GM12878 (cell line): Measurements from ENCODE around the gene USP34. TPM values are rescaled to one million over a fixed set of nuclear protein-coding genes. Genes with fewer than 3 reads are reported as not detected.

ENCODE experiments used
- ATAC-seq: fragments of 200-7000 bp; cut with Tn5 transposase; 3 replicates; pipeline ENCODE4 v1.9.1; 2020; ENCODE audit warnings: mild to moderate bottlenecking, moderate library complexity
- BruUV-seq: library from RNA; stranded (reverse); fragments of 400-500 nt; replicated peaks from 2 replicates; lab custom pipeline; 2021; lab: Mats Ljungman, UMichigan
- CTCF ChIA-PET: fragments of 300-600 bp; sonication (Branson Sonifier 250); formaldehyde crosslinking; extraction: SDS; loops from one replicate; lab custom pipeline; 2021; ENCODE audit warnings: inconsistent platforms; lab: Yijun Ruan, JAX
- POLR2A ChIA-PET: fragments of 350-600 bp; formaldehyde crosslinking; extraction: SDS; loops from one replicate; lab custom pipeline; 2021; ENCODE audit warnings: inconsistent platforms; lab: Charles Lee
- RAD21 ChIA-PET: fragments of 300-600 bp; sonication (Branson Sonifier 250); formaldehyde crosslinking; loops from one replicate; lab custom pipeline; 2023; ENCODE audit warnings: antibody characterized with exemption; ENCODE audit not compliant: unreplicated experiment; lab: Charles Lee
- SMC1A ChIA-PET: fragments of 300-600 bp; sonication (Branson Sonifier 250); formaldehyde crosslinking; loops from one replicate; lab custom pipeline; 2023; ENCODE audit not compliant: unreplicated experiment, uncharacterized antibody; lab: Charles Lee
- DNase-seq: peaks from one replicate; pipeline ENCODE4 v3.0.0-alpha.2; 2011; ENCODE audit warnings: low read depth, low spot score
- FAIRE-seq: peaks from 3 replicates; lab custom pipeline; 2011; peaks lifted over from hg19 to GRCh38; lab: Jason Lieb, UNC
- H2AFZ ChIP-seq: 2 replicates; pipeline ENCODE4 v1.6.0; 2011; ENCODE audit warnings: low read depth, low read length, control low read depth; ENCODE audit not compliant: control insufficient read depth
- H3K27ac ChIP-seq: 2 replicates; pipeline ENCODE4 v1.5.1; 2011; ENCODE audit warnings: control low read depth; ENCODE audit not compliant: control insufficient read depth, insufficient read depth
- H3K27me3 ChIP-seq, 2 experiments: replicated peaks in 1 of 2; 2 replicates each; pipeline versions ENCODE4 v1.6.0 to v1.6.1; 2011; ENCODE audit warnings: low read length in 1 of 2; ENCODE audit not compliant: control insufficient read depth in 2 of 2, insufficient read depth in 2 of 2
- H3K36me3 ChIP-seq, 2 experiments: 2 replicates each; pipeline ENCODE4 v1.5.1; 2011; ENCODE audit warnings: low read length in 1 of 2; ENCODE audit not compliant: control insufficient read depth in 2 of 2, insufficient read depth in 2 of 2
- H3K4me1 ChIP-seq: 2 replicates; pipeline ENCODE4 v1.6.1; 2011; ENCODE audit warnings: mild to moderate bottlenecking, low read length, moderate library complexity, mixed read lengths; ENCODE audit not compliant: control insufficient read depth, insufficient read depth
- H3K4me2 ChIP-seq: 2 replicates; pipeline ENCODE4 v1.6.0; 2011; ENCODE audit warnings: control low read depth; ENCODE audit not compliant: control insufficient read depth, insufficient read depth
- H3K4me3 ChIP-seq: fragments of 200-600 bp; sonication (generic); 2 replicates; pipeline ENCODE4 v1.5.1; 2016
- H3K79me2 ChIP-seq: 2 replicates; pipeline ENCODE4 v1.6.0; 2011; ENCODE audit warnings: low read length; ENCODE audit not compliant: control insufficient read depth, insufficient read depth
- H3K9ac ChIP-seq: 2 replicates; pipeline ENCODE4 v1.8.0; 2011; ENCODE audit warnings: low read length, control low read depth, mixed read lengths; ENCODE audit not compliant: control insufficient read depth, insufficient read depth
- H3K9me3 ChIP-seq: replicated peaks from 3 replicates; pipeline ENCODE4 v1.5.1; 2011; ENCODE audit warnings: mild to moderate bottlenecking, low read length; ENCODE audit not compliant: control insufficient read depth, insufficient read depth
- H4K20me1 ChIP-seq: 2 replicates; pipeline ENCODE4 v1.6.0; 2011; ENCODE audit not compliant: control insufficient read depth, insufficient read depth
- BCL11A ChIP-seq: IDR thresholded peaks from 2 replicates; pipeline ENCODE4 v1.6.1; 2011; ENCODE audit warnings: low read depth, low read length
- CBX3 ChIP-seq: fragments of 200-600 bp; sonication (generic); IDR thresholded peaks from 2 replicates; pipeline ENCODE4 v1.6.1; 2016; ENCODE audit warnings: low read depth, borderline replicate concordance
- CREM ChIP-seq: IDR thresholded peaks from 2 replicates; pipeline ENCODE4 v1.6.1; 2014; ENCODE audit warnings: antibody characterized with exemption, low read depth
- EGR1 ChIP-seq, 2 experiments: IDR thresholded peaks; 1 replicate in 1 of 2; 2 replicates in 1 of 2; pipeline ENCODE4 v1.6.1; 2011 to 2012; ENCODE audit warnings: low read depth in 2 of 2, low read length in 2 of 2, borderline replicate concordance in 1 of 2, mild to moderate bottlenecking in 1 of 2, moderate library complexity in 1 of 2
- FOXK2 ChIP-seq: fragments of 450-650 bp; IDR thresholded peaks from 2 replicates; pipeline ENCODE4 v1.6.1; 2017; ENCODE audit warnings: mild to moderate bottlenecking, moderate library complexity
- JUND ChIP-seq: IDR thresholded peaks from 2 replicates; pipeline ENCODE4 v1.6.1; 2012; ENCODE audit warnings: low read depth, mild to moderate bottlenecking, low read length, improper control_type of control experiment, moderate library complexity
- NKRF ChIP-seq: fragments of 450-650 bp; conservative IDR thresholded peaks from 2 replicates; pipeline ENCODE4 v1.6.1; 2017; ENCODE audit warnings: mild to moderate bottlenecking, moderate library complexity
- PAX5 ChIP-seq: IDR thresholded peaks from 2 replicates; pipeline ENCODE4 v1.6.1; 2011; ENCODE audit warnings: low read depth, low read length, borderline replicate concordance
- POLR2AphosphoS5 ChIP-seq: IDR thresholded peaks from 2 replicates; pipeline ENCODE4 v1.6.1; 2011; ENCODE audit warnings: mild to moderate bottlenecking, low read length, inconsistent platforms
- SMARCA5 ChIP-seq: fragments of 450-650 bp; IDR thresholded peaks from 2 replicates; pipeline ENCODE4 v1.6.1; 2017; ENCODE audit warnings: mild to moderate bottlenecking
- ZNF622 ChIP-seq: fragments of 450-650 bp; IDR thresholded peaks from 2 replicates; pipeline ENCODE4 v1.6.1; 2017; ENCODE audit warnings: mild to moderate bottlenecking, inconsistent platforms
- ZZZ3 ChIP-seq: IDR thresholded peaks from 2 replicates; pipeline ENCODE4 v1.6.1; 2011; ENCODE audit warnings: low read depth; ENCODE audit not compliant: control insufficient read depth, insufficient read length
- WGBS: methylation state at CpG from one replicate; pipeline ENCODE4 v1.1.6; 2016; ENCODE audit warnings: low lambda C conversion rate; ENCODE audit not compliant: insufficient replicate concordance, insufficient coverage; ENCODE audit errors: missing lambda C conversion rate; 5-methylcytosine and 5-hydroxymethylcytosine counted together
- in situ Hi-C: fragments of 300-500 bp; cut with MboI; formaldehyde crosslinking; loops from 9 replicates; pipeline ENCODE4 v1.14.3; 2018; ENCODE audit warnings: mixed read lengths
- intact Hi-C: fragments of 100-400 bp; cut with micrococcal nuclease; formaldehyde crosslinking; loops from one replicate; pipeline ENCODE4 v1.14.2; 2022; ENCODE audit not compliant: unreplicated experiment
- polyA plus RNA-seq, 11 experiments: library from polyadenylated mRNA; depleted of rRNA in 4 of 11; unstranded in 6 of 11; stranded (reverse) in 5 of 11; fragments of >200 nt; fragmentation: Nextera tagmentation in 4 of 11; fragmentation: Illumina TruSeq in 1 of 11; extraction: Ambion mirVana in 4 of 11; extraction: Trizol in 1 of 11; gene quantifications; 1 replicate in 1 of 11; 2 replicates in 10 of 11; pipeline versions ENCODE4 v1.2.1 to v1.2.3, GENCODE V29; 2011 to 2016; ENCODE audit warnings: inconsistent platforms in 2 of 11, missing spikeins in 2 of 11, low read depth in 1 of 11
- total RNA-seq, 4 experiments: library from RNA; depleted of rRNA in 3 of 4; stranded (reverse); fragments of >200 nt in 3 of 4; fragmentation: Illumina TruSeq in 1 of 4; extraction: Trizol in 1 of 4; gene quantifications; 2 replicates each; pipeline versions ENCODE4 v1.2.1 to v1.2.3, GENCODE V29; 2013 to 2021

Gene USP34
- total and polyA plus RNA-seq, 10 of the 15 experiments (the other 5 are each of a cell fraction or from before 2014, with no cell fraction given) = 26.2 to 106 (median 62.1) TPM

DNA sequence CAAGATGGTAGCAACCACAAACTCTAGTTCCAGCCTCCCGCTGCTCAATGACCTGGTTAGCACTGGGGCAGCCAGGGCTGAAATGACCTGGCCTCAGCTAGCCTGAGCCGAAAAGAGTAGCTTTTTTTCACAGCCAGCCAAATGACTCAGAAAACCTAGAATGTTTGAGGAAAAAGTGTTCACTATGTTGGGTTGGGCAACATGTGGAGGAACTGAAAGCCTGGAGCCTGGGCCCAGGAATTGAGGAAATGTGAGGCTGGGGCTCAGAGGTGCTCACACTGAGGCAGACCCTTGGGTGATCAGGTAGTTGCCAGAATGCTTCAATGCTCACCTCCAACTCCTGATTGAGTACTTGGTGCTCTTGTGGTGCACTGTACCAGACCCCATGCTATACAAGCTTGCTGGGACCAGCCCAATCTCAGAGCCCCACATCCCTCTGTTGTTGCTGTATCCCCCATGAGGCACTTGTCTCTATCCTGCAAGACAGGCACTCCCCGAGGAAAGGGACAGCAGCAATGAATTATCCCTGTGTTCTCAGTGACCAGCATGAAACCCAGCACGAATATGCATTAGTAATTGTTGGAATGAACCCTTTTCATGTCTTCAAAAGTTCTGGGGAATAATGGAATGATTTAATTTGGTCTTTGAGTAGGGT lies 116.2 kb downstream of the USP34 start:
- Histone ChIP-seq H3K4me3 (no peak overlapping the region), H4K20me1 (no peaks in the 10 kb centered on the region), H3K79me2 (peaks cover 8% of the 10 kb centered on the region), H3K27me3 (no peaks in the 10 kb centered on the region), H3K4me2 (no peak overlapping the region), H2AFZ (no peak overlapping the region), H3K4me1 (peaks cover 3% of the 10 kb centered on the region; the same call in 1 of the 2 replicates), H3K9me3 (peaks cover 3% of the 10 kb centered on the region; the same call in 2 of the 3 replicates), H3K36me3 (peaks cover 0 to 8% of the 10 kb centered on the region in 2 experiments; a peak in 2 of 4 replicates), H3K27ac (no peak overlapping the region), H3K9ac (no peak overlapping the region)
- ChIA-PET POLR2A (no interaction called here), SMC1A (interaction anchor here (0.6 kb wide), 1 partner anchor 326 kb away, joined by 3 read pairs; no protein-coding TSS in a partner anchor), RAD21 (no interaction called here), CTCF (interaction anchor here (1.0 kb wide), 1 partner anchor 9 kb away, joined by 3 read pairs; no protein-coding TSS in a partner anchor)
- no peak for FAIRE-seq
- intact Hi-C loops = no loop called here
- in situ Hi-C loops = no loop called here
- BruUV-seq = no TSS peak
- 98% methylated on average over 4 of the region's 4 CpGs for WGBS
- no peak for ATAC-seq
- no peak for DNase-seq
- no peak for TF ChIP-seq FOXK2
- no peak for TF ChIP-seq JUND
- no peak for TF ChIP-seq ZNF622
- TF ChIP-seq PAX5 = no peak
- no peak for TF ChIP-seq CBX3
- no peak for TF ChIP-seq CREM
- no peak for TF ChIP-seq BCL11A
- no peak for TF ChIP-seq NKRF
- no peak for TF ChIP-seq EGR1 (IDR thresholded peaks at IDR 0.05; ENCODE audit: borderline replicate concordance in 1 of 2, low read depth in 2 of 2, low read length in 2 of 2)
- no peak for TF ChIP-seq SMARCA5
- TF ChIP-seq ZZZ3 = no peak
- no peak for TF ChIP-seq POLR2AphosphoS5
